KMS-11 (cell line): ENCODE data around the gene NOP9.

ENCODE experiments used
- H2AFZ ChIP-seq: fragments of 200-600 bp; sonication (generic); 2 replicates; pipeline ENCODE4 v1.6.1; 2016; ENCODE audit warnings: antibody characterized with exemption, mixed run types, low read depth
- H3K27ac ChIP-seq: fragments of 200-600 bp; sonication (generic); 2 replicates; pipeline ENCODE4 v1.6.1; 2016; ENCODE audit warnings: mild to moderate bottlenecking, mixed run types
- H3K27me3 ChIP-seq: fragments of 200-600 bp; sonication (generic); 2 replicates; pipeline ENCODE4 v1.6.1; 2017; ENCODE audit warnings: mild to moderate bottlenecking, low read depth, mixed run types, moderate library complexity; ENCODE audit not compliant: insufficient read depth
- H3K36me3 ChIP-seq: fragments of 200-600 bp; sonication (generic); 2 replicates; pipeline ENCODE4 v1.6.1; 2017; ENCODE audit warnings: mild to moderate bottlenecking, mixed run types; ENCODE audit not compliant: insufficient read depth
- H3K4me1 ChIP-seq: fragments of 200-600 bp; sonication (generic); 2 replicates; pipeline ENCODE4 v1.6.1; 2016; ENCODE audit warnings: mild to moderate bottlenecking, low read depth, mixed run types; ENCODE audit not compliant: poor library complexity, severe bottlenecking
- H3K4me2 ChIP-seq: fragments of 200-600 bp; sonication (generic); 2 replicates; pipeline ENCODE4 v1.7.0; 2016; ENCODE audit warnings: mild to moderate bottlenecking, mixed run types
- H3K4me3 ChIP-seq: fragments of 200-600 bp; sonication (generic); IDR thresholded peaks from 2 replicates; pipeline ENCODE4 v1.6.1; 2017; ENCODE audit warnings: low read depth, low read length, mixed read lengths; ENCODE audit not compliant: insufficient read depth
- H3K79me2 ChIP-seq: fragments of 200-600 bp; sonication (generic); 2 replicates; pipeline ENCODE4 v1.6.1; 2016; ENCODE audit warnings: low read depth, mixed run types; ENCODE audit not compliant: insufficient read depth
- H3K9ac ChIP-seq: fragments of 200-600 bp; sonication (generic); 2 replicates; pipeline ENCODE4 v1.6.1; 2016; ENCODE audit warnings: mild to moderate bottlenecking, mixed run types
- H4K20me1 ChIP-seq: fragments of 200-600 bp; sonication (generic); 2 replicates; pipeline ENCODE4 v1.6.1; 2016; ENCODE audit warnings: mild to moderate bottlenecking, mixed run types; ENCODE audit not compliant: insufficient read depth
- TF ChIP-seq, protein P1 (sequence below): fragments of 200-600 bp; sonication (generic); conservative IDR thresholded peaks from 2 replicates; pipeline ENCODE4 v1.6.1; 2017; ENCODE audit warnings: low read depth, mild to moderate bottlenecking, antibody characterized with exemption, low read length, moderate library complexity, mixed read lengths

The NOP9 gene

DNA sequence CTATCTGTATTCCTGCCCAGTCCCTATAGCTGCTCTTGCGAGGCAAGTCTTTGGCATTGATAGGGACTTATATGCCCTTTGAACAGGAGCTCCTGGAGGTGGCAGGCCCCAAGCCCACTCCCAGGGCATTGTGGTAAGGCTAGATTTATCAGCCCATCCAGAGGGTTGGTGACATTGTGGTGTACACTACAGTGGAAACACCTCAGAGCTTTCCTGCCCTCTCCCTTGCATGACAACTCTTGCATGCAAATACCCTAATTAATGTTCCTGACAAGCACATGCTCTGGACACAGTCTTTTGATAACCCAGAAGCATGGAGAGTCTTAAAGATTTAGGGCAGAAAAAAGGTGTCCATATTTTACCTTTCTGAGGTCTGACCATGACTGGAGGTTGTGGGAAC lies 41.0 kb downstream of the NOP9 start:
- H3K27me3 ChIP-seq = no peaks in the 10 kb centered on the region

GRCh38 chr14:24342889-24343288 lies 43.2 kb downstream of the NOP9 start:
- Histone ChIP-seq H3K79me2 (no peaks in the 10 kb centered on the region), H4K20me1 (no peaks in the 10 kb centered on the region), H3K4me1 (no peaks in the 10 kb centered on the region), H2AFZ (no peak overlapping the region), H3K36me3 (no peaks in the 10 kb centered on the region), H3K27me3 (no peaks in the 10 kb centered on the region), H3K27ac (no peak overlapping the region), H3K4me3 (no peak overlapping the region), H3K9ac (no peak overlapping the region), H3K4me2 (no peak overlapping the region)
- TF ChIP-seq, protein P1, sequence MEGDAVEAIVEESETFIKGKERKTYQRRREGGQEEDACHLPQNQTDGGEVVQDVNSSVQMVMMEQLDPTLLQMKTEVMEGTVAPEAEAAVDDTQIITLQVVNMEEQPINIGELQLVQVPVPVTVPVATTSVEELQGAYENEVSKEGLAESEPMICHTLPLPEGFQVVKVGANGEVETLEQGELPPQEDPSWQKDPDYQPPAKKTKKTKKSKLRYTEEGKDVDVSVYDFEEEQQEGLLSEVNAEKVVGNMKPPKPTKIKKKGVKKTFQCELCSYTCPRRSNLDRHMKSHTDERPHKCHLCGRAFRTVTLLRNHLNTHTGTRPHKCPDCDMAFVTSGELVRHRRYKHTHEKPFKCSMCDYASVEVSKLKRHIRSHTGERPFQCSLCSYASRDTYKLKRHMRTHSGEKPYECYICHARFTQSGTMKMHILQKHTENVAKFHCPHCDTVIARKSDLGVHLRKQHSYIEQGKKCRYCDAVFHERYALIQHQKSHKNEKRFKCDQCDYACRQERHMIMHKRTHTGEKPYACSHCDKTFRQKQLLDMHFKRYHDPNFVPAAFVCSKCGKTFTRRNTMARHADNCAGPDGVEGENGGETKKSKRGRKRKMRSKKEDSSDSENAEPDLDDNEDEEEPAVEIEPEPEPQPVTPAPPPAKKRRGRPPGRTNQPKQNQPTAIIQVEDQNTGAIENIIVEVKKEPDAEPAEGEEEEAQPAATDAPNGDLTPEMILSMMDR = no peak

More for the DNA sequence above, 41.0 kb downstream of the NOP9 start:
- H3K9ac ChIP-seq = no peak overlapping the region
- no peaks in the 10 kb centered on the region for H4K20me1 ChIP-seq
- H3K27ac ChIP-seq = no peak overlapping the region
- H2AFZ ChIP-seq = no peak overlapping the region
- TF ChIP-seq, protein P1 = no peak
- no peak overlapping the region for H3K4me2 ChIP-seq
- no peak overlapping the region for H3K4me3 ChIP-seq
- H3K79me2 ChIP-seq = no peaks in the 10 kb centered on the region
- no peaks in the 10 kb centered on the region for H3K36me3 ChIP-seq
- H3K4me1 ChIP-seq = no peaks in the 10 kb centered on the region

GRCh38 chr14:24343795-24344660 lies 44.4 kb downstream of the NOP9 start:
- TF ChIP-seq, protein P1 = no peak
- H3K36me3 ChIP-seq = no peaks in the 10 kb centered on the region
- no peaks in the 10 kb centered on the region for H3K79me2 ChIP-seq
- H2AFZ ChIP-seq = no peak overlapping the region
- no peaks in the 10 kb centered on the region for H3K27me3 ChIP-seq
- no peak overlapping the region for H3K27ac ChIP-seq
- H3K4me2 ChIP-seq = no peak overlapping the region
- H4K20me1 ChIP-seq = no peaks in the 10 kb centered on the region
- no peak overlapping the region for H3K4me3 ChIP-seq
- no peak overlapping the region for H3K9ac ChIP-seq
- H3K4me1 ChIP-seq = no peaks in the 10 kb centered on the region

- Histone ChIP-seq H3K4me3 (no peak overlapping the region), H3K79me2 (no peaks in the 10 kb centered on the region), H2AFZ (no peak overlapping the region), H3K4me1 (no peaks in the 10 kb centered on the region), H3K36me3 (no peaks in the 10 kb centered on the region), H3K9ac (no peak overlapping the region), H3K27ac (no peak overlapping the region), H4K20me1 (no peaks in the 10 kb centered on the region), H3K27me3 (no peaks in the 10 kb centered on the region), H3K4me2 (no peak overlapping the region)
- TF ChIP-seq, protein P1 = no peak
Measured at GRCh38 chr14:24347134-24347533, 47.5 kb downstream of the NOP9 start.
